Lung (tissue), 12 donors: ENCODE results near the gene TDRD9. TPM values are rescaled to one million over a fixed set of nuclear protein-coding genes. Genes with fewer than 3 reads are reported as not detected.

Experiments
- ATAC-seq: fragments of 200-7000 bp; cut with Tn5 transposase; one replicate; pipeline ENCODE4 v1.9.1; 2020; ENCODE audit warnings: moderate number of reproducible peaks; ENCODE audit not compliant: insufficient read depth, low FRiP score
- DNase-seq, 3 donors: peaks; one replicate each; pipeline ENCODE4 v3.0.0-alpha.2; 2013 to 2017
- H3K27ac ChIP-seq, 2 donors: one replicate each; pipeline ENCODE4 v1.5.1; 2013; ENCODE audit warnings: mild to moderate bottlenecking in 2 of 2, moderate library complexity in 2 of 2, control low read depth in 1 of 2, inconsistent platforms in 1 of 2, low read depth in 1 of 2, low read length in 1 of 2
- H3K27me3 ChIP-seq, 3 donors: one replicate each; pipeline ENCODE4 v1.5.1; 2013; ENCODE audit warnings: low read length in 2 of 3; ENCODE audit not compliant: control insufficient read depth in 3 of 3, insufficient read depth in 3 of 3
- H3K36me3 ChIP-seq, 4 donors: one replicate each; pipeline ENCODE4 v1.5.1; 2013; ENCODE audit warnings: low read length in 4 of 4, mild to moderate bottlenecking in 1 of 4, moderate library complexity in 1 of 4; ENCODE audit not compliant: control insufficient read depth in 4 of 4, insufficient read depth in 4 of 4
- H3K4me1 ChIP-seq, 5 donors: one replicate each; pipeline ENCODE4 v1.5.1; 2013; ENCODE audit warnings: low read length in 5 of 5, mild to moderate bottlenecking in 2 of 5, moderate library complexity in 1 of 5; ENCODE audit not compliant: control insufficient read depth in 5 of 5, insufficient read depth in 5 of 5
- H3K4me3 ChIP-seq: one replicate; pipeline ENCODE4 v1.5.1; 2013; ENCODE audit warnings: mild to moderate bottlenecking, control low read depth, moderate library complexity
- H3K9ac ChIP-seq, 2 donors: one replicate each; pipeline ENCODE4 v1.5.1; 2013; ENCODE audit warnings: low read length in 2 of 2, control low read depth in 1 of 2; ENCODE audit not compliant: insufficient read depth in 1 of 2
- H3K9me3 ChIP-seq, 4 donors: one replicate each; pipeline ENCODE4 v1.5.1; 2013; ENCODE audit warnings: low read length in 3 of 4, mild to moderate bottlenecking in 1 of 4, moderate library complexity in 1 of 4; ENCODE audit not compliant: control insufficient read depth in 4 of 4, insufficient read depth in 3 of 4
- WGBS, 2 donors: extraction: QIAGEN DNeasy Blood & Tissue Kit; methylation state at CpG; one replicate each; pipeline ENCODE4 v1.1.7; 2013; 5-methylcytosine and 5-hydroxymethylcytosine counted together
- polyA plus RNA-seq, 2 donors: library from polyadenylated mRNA; stranded (reverse); fragments of 200-250 nt; gene quantifications; one replicate each; pipeline ENCODE4 v1.2.1, GENCODE V29; 2013
- total RNA-seq, 2 donors: library from RNA; depleted of rRNA in 1 of 2; stranded (reverse); fragments of >200 nt in 1 of 2; gene quantifications; one replicate each; pipeline ENCODE4 v1.2.1, GENCODE V29; 2014 to 2021
- TF ChIP-seq, protein P1 (sequence below): IDR thresholded peaks from 2 replicates; pipeline ENCODE4 v1.5.1; 2012; ENCODE audit warnings: mild to moderate bottlenecking; ENCODE audit errors: control extremely low read depth, extremely low read depth
- donor health status: control.
- donor health status: control.
- donor health status: Bipolar disorder and iron deficiency.
- donor health status: healthy.
- donor health status: DM: yes; HTN: yes; CAD: no.

Gene TDRD9
- total and polyA plus RNA-seq, 4 donors: 2.3 to 8.6 (median 5.3) TPM

DNA sequence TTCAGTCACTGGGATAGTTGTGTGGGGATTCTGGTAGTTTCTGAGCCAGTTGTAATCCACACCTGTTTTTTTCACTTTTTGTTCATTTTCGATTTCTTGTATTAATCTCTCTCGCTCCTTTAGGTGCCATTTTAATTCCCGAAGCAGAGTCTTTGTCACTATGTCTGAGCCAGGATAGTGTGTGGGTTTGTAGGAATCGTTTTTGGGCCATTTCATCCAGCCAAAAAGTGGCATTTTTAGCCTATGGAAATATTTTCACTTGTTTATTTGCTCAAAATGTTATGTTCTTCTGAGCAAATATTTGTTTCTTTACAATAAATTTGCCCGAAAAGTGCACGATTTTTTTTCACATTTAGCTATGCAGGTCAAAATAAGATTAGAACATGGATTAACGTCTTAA lies 13.2 kb downstream of the TDRD9 start:
- H3K36me3 ChIP-seq: no peaks in the 10 kb centered on the region
- peaks cover 0 to 5% (median 0%) of the 10 kb centered on the region in 5 donors for H3K4me1 ChIP-seq
- no peak for ATAC-seq
- peaks cover 0 to 10% (median 9%) of the 10 kb centered on the region in 3 donors for H3K27me3 ChIP-seq
- WGBS, 2 donors: 81 to 91% methylated on average over 7 of the region's 7 CpGs
- no peak overlapping the region for H3K4me3 ChIP-seq
- no peaks in the 10 kb centered on the region for H3K9me3 ChIP-seq
- H3K27ac ChIP-seq: peak overlapping the region in 1 of 2 donors; percentile 40
- DNase-seq: no peak
- TF ChIP-seq, protein P1, sequence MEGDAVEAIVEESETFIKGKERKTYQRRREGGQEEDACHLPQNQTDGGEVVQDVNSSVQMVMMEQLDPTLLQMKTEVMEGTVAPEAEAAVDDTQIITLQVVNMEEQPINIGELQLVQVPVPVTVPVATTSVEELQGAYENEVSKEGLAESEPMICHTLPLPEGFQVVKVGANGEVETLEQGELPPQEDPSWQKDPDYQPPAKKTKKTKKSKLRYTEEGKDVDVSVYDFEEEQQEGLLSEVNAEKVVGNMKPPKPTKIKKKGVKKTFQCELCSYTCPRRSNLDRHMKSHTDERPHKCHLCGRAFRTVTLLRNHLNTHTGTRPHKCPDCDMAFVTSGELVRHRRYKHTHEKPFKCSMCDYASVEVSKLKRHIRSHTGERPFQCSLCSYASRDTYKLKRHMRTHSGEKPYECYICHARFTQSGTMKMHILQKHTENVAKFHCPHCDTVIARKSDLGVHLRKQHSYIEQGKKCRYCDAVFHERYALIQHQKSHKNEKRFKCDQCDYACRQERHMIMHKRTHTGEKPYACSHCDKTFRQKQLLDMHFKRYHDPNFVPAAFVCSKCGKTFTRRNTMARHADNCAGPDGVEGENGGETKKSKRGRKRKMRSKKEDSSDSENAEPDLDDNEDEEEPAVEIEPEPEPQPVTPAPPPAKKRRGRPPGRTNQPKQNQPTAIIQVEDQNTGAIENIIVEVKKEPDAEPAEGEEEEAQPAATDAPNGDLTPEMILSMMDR: no peak
- H3K9ac ChIP-seq: no peak overlapping the region

DNA sequence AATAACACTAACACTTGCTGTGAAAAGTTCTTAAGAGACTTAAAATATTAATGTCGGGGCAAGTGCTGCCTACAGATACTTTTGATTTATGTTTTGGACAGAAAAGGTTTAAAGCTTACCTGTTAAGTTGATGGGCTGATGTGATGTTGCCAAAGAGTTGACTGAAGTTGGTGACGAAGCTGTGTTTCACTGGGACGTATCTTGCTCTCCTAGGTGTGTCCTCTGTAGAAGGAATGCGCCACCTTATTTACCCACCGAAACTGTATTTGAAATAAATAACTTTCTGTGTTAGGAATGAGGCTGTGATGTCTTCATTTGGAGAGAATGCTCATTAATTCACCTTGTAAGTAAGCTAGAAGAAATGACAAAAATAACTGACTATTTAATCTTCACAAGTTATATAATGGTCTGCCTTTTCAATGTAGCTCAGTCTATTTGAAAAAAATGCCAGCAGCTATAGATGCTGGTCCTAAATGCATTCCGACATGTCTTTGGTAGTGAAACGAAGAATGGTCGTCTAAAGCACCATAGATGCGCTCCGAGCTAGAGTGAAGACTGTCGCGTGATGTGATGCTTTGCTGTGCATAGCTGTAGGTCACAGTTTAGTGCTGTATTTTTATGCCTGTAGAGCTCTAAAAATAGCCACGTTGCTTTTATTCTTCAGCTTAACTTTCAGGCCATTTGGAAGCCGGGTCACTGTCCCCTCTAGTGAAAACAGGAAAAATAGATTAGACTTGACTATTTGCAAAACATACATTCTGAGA lies 13.9 kb downstream of the TDRD9 start, which contains the start of gene RD3L:
TSS of gene RD3L (minus strand) at position 557 of the 764 bp plus-strand sequence. CDS start 834 bp downstream, outside the sequence.
- DNase-seq (no peak), ATAC-seq (no peak)
- Histone ChIP-seq H3K9ac (no peak within 1 kb of the TSS), H3K4me1 (peaks cover 0 to 5% (median 0%) of the 10 kb centered on the region in 5 donors), H3K27me3 (peaks cover 0 to 10% (median 9%) of the 10 kb centered on the region in 3 donors), H3K36me3 (no peaks in the 10 kb centered on the region), H3K4me3 (no peak within 1 kb of the TSS), H3K9me3 (no peaks in the 10 kb centered on the region), H3K27ac (peak within 1 kb of the TSS in 1 of 2 donors; percentile 58)
- TF ChIP-seq, protein P1: no peak
- 82 to 87% methylated on average over 14 of the region's 14 CpGs for WGBS, 2 donors

DNA sequence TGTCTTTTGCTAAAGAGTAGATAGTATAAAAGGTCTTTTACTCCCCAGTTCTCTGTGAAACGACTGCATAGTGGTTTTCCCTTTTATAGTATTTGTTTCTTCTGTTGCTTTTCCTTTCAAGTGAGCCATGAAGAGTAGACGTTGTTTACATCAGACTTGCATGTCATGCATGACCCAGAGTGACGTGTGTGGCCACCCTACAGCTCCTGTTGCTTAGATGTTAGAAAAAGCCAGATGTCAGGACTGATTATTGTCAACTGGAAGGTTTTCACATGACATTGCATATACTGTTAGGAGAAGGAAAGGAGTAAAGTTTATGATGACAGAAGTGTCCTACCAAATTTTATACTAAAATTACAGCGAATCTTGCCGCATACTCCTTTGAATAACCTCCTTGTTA lies 15.4 kb downstream of the TDRD9 start:
- ATAC-seq (no peak), DNase-seq (peak in 1 of 3 donors; percentile 22)
- no peaks in the 10 kb centered on the region for H3K9me3 ChIP-seq
- peaks cover 0 to 10% (median 7%) of the 10 kb centered on the region in 3 donors for H3K27me3 ChIP-seq
- WGBS, 2 donors: 68 to 74% methylated on average over 5 of the region's 5 CpGs
- no peak overlapping the region for H3K4me3 ChIP-seq
- H3K36me3 ChIP-seq: no peaks in the 10 kb centered on the region
- no peak overlapping the region for H3K9ac ChIP-seq
- peak overlapping the region in 1 of 2 donors; percentile 29 for H3K27ac ChIP-seq
- TF ChIP-seq, protein P1: no peak
- peaks cover 0 to 5% (median 0%) of the 10 kb centered on the region in 5 donors for H3K4me1 ChIP-seq
